ENCODE results near the gene VPS50.
"Not testable (repeated sequence)": the region's sequence is repeated elsewhere in the genome, so short reads cannot be mapped to it uniquely, and the experiment has no call there.

Gene VPS50

GRCh38 chr7:93238748-93239147 lies 6.6 kb downstream of the VPS50 start:
- no peak for DNase-seq

- no peak for DNase-seq
Observed at GRCh38 chr7:93239824-93240223, 7.7 kb downstream of the VPS50 start.

GRCh38 chr7:93242106-93242505 lies 9.9 kb downstream of the VPS50 start:
- no peak for DNase-seq

- DNase-seq: peak; percentile 34
Observed at GRCh38 chr7:93245525-93246432, 13.6 kb downstream of the VPS50 start.

- no peak for DNase-seq
Observed at GRCh38 chr7:93249491-93250148, 17.5 kb downstream of the VPS50 start.

GRCh38 chr7:93258661-93259060 lies 26.5 kb downstream of the VPS50 start:
- no peak for DNase-seq

- DNase-seq: no peak
Observed at GRCh38 chr7:93262535-93262934, 30.4 kb downstream of the VPS50 start.

GRCh38 chr7:93265220-93265619 lies 33.1 kb downstream of the VPS50 start:
- no peak for DNase-seq

GRCh38 chr7:93279541-93279940 lies 47.4 kb downstream of the VPS50 start:
- no peak for DNase-seq

GRCh38 chr7:93284908-93285307 lies 52.7 kb downstream of the VPS50 start:
- no peak for DNase-seq

- peak; percentile 20 for DNase-seq
Observed at GRCh38 chr7:93293229-93293628, 61.1 kb downstream of the VPS50 start.

- no peak for DNase-seq
Observed at GRCh38 chr7:93298206-93298605, 66.0 kb downstream of the VPS50 start.

GRCh38 chr7:93298671-93299070 lies 66.5 kb downstream of the VPS50 start:
- no peak for DNase-seq

- DNase-seq: no peak
Observed at GRCh38 chr7:93301736-93302135, 69.6 kb downstream of the VPS50 start.

GRCh38 chr7:93307131-93307660 lies 75.0 kb downstream of the VPS50 start:
- no peak for DNase-seq

- DNase-seq: no peak
Observed at GRCh38 chr7:93307943-93308342, 75.8 kb downstream of the VPS50 start.

- DNase-seq: no peak
Observed at GRCh38 chr7:93310346-93310745, 78.2 kb downstream of the VPS50 start.

- DNase-seq: no peak
Observed at GRCh38 chr7:93314449-93314848, 82.3 kb downstream of the VPS50 start.

- DNase-seq: no peak
Observed at GRCh38 chr7:93315896-93316295, 83.7 kb downstream of the VPS50 start.

- no peak for DNase-seq
Observed at GRCh38 chr7:93316730-93317129, 84.6 kb downstream of the VPS50 start.

GRCh38 chr7:93320887-93321286 lies 88.7 kb downstream of the VPS50 start:
- no peak for DNase-seq

GRCh38 chr7:93326291-93326690 lies 94.1 kb downstream of the VPS50 start:
- DNase-seq: not testable (repeated sequence)

GRCh38 chr7:93327006-93327633 lies 95.0 kb downstream of the VPS50 start:
- DNase-seq: no peak

GRCh38 chr7:93331706-93332105 lies 99.5 kb downstream of the VPS50 start:
- DNase-seq: no peak
